ENCODE results near the gene FAF2. TPM values are rescaled to one million over a fixed set of nuclear protein-coding genes. Genes with fewer than 3 reads are reported as not detected.

Gene FAF2
- total and polyA plus RNA-seq, 10 of the 15 experiments (the other 5 are each of a cell fraction or from before 2014, with no cell fraction given), result 19.0 to 45.1 (median 35.6) TPM

DNA sequence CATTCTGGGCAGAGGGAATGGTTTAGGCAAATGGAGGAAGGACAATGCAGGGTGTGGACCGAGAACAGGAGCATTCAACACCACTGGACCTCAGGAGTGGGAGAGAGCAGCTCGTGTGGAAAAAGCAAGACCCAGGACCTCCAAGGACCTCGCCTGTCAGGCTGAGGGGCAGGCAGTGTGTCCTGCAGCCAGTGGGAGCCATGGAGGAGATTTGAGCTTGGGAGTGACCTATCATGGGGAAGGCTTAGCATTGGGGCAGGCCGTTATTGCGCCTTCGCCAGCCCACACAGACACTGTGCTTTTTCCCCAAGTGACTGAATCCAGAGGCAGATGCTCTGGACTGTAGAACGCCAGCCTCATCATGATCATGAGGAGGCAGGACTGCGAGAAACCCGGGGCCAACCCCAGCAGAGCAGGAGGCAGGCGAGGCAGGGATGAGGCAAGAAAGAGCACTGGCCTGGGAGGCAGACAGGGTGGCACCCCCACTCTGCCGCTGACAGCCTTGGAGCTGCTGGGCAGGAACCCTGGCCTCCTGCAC lies 104.2 kb downstream of the FAF2 start:
- intact Hi-C loops (cut with micrococcal nuclease; ENCODE audit: unreplicated experiment) (no loop called here), in situ Hi-C loops (cut with MboI) (no loop called here)
- TF ChIP-seq, protein P1, sequence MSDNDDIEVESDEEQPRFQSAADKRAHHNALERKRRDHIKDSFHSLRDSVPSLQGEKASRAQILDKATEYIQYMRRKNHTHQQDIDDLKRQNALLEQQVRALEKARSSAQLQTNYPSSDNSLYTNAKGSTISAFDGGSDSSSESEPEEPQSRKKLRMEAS (IDR thresholded peaks at IDR 0.05; ENCODE audit: low read depth, low read length), result no peak
- TF ChIP-seq IKZF2 (IDR thresholded peaks at IDR 0.05) (no peak), CBX3 (IDR thresholded peaks at IDR 0.05; ENCODE audit: borderline replicate concordance, low read depth) (no peak), SREBF2 (IDR thresholded peaks at IDR 0.05; ENCODE audit: low read length) (no peak), MEF2B (IDR thresholded peaks at IDR 0.05; ENCODE audit: partially characterized antibody, poor library complexity, severe bottlenecking) (no peak)
- Histone ChIP-seq H3K9ac (ENCODE audit: control insufficient read depth, insufficient read depth, low read length) (no peak overlapping the region), H3K27ac (ENCODE audit: control insufficient read depth, insufficient read depth) (no peak overlapping the region), H3K4me1 (ENCODE audit: control insufficient read depth, insufficient read depth, low read length) (0 out of 2 replicates have a peak, but pooled peaks cover 6% of the 10 kb centered on the region), H3K4me3 (no peak overlapping the region), H3K9me3 (replicated peaks; ENCODE audit: control insufficient read depth, insufficient read depth, low read length) (no peaks in the 10 kb centered on the region), H3K79me2 (ENCODE audit: control insufficient read depth, insufficient read depth, low read length) (no peaks in the 10 kb centered on the region), H2AFZ (ENCODE audit: control insufficient read depth, low read depth, low read length) (no peak overlapping the region), H3K4me2 (ENCODE audit: control insufficient read depth, insufficient read depth) (no peak overlapping the region), H4K20me1 (ENCODE audit: control insufficient read depth, insufficient read depth) (no peaks in the 10 kb centered on the region), H3K27me3 (replicated peaks in 1 of 2; ENCODE audit: control insufficient read depth in 2 of 2, insufficient read depth in 2 of 2, low read length in 1 of 2) (peaks cover 0 to 2% of the 10 kb centered on the region in 2 experiments; a peak in 2 of 4 replicates), H3K36me3 (ENCODE audit: control insufficient read depth in 2 of 2, insufficient read depth in 2 of 2, low read length in 1 of 2) (no peaks in the 10 kb centered on the region)
- no peak for FAIRE-seq
- no TSS peak for BruUV-seq (replicated peaks)
- WGBS (ENCODE audit: insufficient coverage, insufficient replicate concordance, low lambda C conversion rate, missing lambda C conversion rate), result 43% methylated on average over 11 of the region's 11 CpGs
- CTCF ChIA-PET, result no interaction called here
- DNase-seq (ENCODE audit: low read depth, low spot score), result no peak
- SMC1A ChIA-PET (ENCODE audit: uncharacterized antibody, unreplicated experiment), result no interaction called here
- ATAC-seq, result no peak
- POLR2A ChIA-PET, result interaction anchor here (0.7 kb wide), 1 partner anchor 757 kb away, joined by 5 read pairs; no protein-coding TSS in a partner anchor
- RAD21 ChIA-PET (ENCODE audit: unreplicated experiment), result no interaction called here

DNA sequence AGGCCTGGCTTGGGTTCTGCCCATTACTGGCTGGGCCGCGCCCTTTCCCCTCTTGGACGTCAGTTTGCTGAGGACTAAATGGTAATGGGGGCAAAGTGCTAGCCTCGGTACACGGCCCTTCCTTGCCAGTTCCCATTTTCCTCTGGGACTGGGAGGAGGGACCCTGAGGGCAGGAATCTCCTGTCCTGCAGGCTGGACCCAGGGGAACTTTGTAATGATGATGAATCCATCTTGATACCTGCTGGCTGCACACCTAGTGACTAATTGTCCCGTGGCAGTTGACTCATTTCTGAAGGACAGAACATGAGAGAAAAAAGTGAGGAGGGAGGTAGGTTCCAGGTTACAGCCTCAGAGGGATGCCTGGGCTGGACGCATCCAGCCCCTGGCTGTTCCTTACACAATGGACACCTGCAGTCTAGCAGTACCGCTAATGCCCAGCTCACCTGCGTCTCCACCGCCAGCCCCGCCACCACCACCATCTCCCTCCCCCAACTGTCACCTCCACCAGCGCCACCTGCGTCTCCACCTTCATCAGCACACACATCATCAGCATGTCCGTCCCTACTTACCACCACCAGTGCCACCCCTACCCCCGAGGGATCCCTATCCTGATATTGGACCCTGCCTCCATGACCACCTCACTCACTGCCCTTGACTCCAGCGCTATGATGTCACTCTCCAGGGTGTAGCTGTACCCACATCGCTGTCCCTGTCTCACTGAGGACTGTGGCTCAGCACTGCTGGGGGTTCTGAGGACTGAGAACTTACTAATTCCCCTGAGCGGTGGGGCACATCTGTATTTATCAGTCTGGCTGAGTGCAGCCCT lies 105.3 kb downstream of the FAF2 start:
- CTCF ChIA-PET, result no interaction called here
- no peak for FAIRE-seq
- Histone ChIP-seq H3K4me1 (ENCODE audit: control insufficient read depth, insufficient read depth, low read length) (0 out of 2 replicates have a peak, but pooled peaks cover 6% of the 10 kb centered on the region), H3K36me3 (ENCODE audit: control insufficient read depth in 2 of 2, insufficient read depth in 2 of 2, low read length in 1 of 2) (no peaks in the 10 kb centered on the region), H3K9me3 (replicated peaks; ENCODE audit: control insufficient read depth, insufficient read depth, low read length) (no peaks in the 10 kb centered on the region), H3K27ac (ENCODE audit: control insufficient read depth, insufficient read depth) (no peak overlapping the region), H3K4me2 (ENCODE audit: control insufficient read depth, insufficient read depth) (no peak overlapping the region), H3K27me3 (replicated peaks in 1 of 2; ENCODE audit: control insufficient read depth in 2 of 2, insufficient read depth in 2 of 2, low read length in 1 of 2) (peaks cover 0 to 2% of the 10 kb centered on the region in 2 experiments; a peak in 2 of 4 replicates), H2AFZ (ENCODE audit: control insufficient read depth, low read depth, low read length) (no peak overlapping the region), H4K20me1 (ENCODE audit: control insufficient read depth, insufficient read depth) (no peaks in the 10 kb centered on the region), H3K4me3 (no peak overlapping the region), H3K9ac (ENCODE audit: control insufficient read depth, insufficient read depth, low read length) (no peak overlapping the region), H3K79me2 (ENCODE audit: control insufficient read depth, insufficient read depth, low read length) (no peaks in the 10 kb centered on the region)
- in situ Hi-C loops (cut with MboI) (no loop called here), intact Hi-C loops (cut with micrococcal nuclease; ENCODE audit: unreplicated experiment) (no loop called here)
- no TSS peak for BruUV-seq (replicated peaks)
- no peak for DNase-seq (ENCODE audit: low read depth, low spot score)
- TF ChIP-seq RAD51 (IDR thresholded peaks at IDR 0.05), result no peak
- no peak for TF ChIP-seq NFIC (IDR thresholded peaks at IDR 0.05; ENCODE audit: low read depth, low read length)
- no peak for TF ChIP-seq GABPA (IDR thresholded peaks at IDR 0.05; ENCODE audit: low read depth)
- TF ChIP-seq SMC3 (IDR thresholded peaks at IDR 0.05; ENCODE audit: borderline replicate concordance, low read length), result no peak
- TF ChIP-seq EZH2 (IDR thresholded peaks at IDR 0.05; ENCODE audit: borderline replicate concordance, control insufficient read depth, low read depth, low read length), result no peak
- TF ChIP-seq, protein P2, sequence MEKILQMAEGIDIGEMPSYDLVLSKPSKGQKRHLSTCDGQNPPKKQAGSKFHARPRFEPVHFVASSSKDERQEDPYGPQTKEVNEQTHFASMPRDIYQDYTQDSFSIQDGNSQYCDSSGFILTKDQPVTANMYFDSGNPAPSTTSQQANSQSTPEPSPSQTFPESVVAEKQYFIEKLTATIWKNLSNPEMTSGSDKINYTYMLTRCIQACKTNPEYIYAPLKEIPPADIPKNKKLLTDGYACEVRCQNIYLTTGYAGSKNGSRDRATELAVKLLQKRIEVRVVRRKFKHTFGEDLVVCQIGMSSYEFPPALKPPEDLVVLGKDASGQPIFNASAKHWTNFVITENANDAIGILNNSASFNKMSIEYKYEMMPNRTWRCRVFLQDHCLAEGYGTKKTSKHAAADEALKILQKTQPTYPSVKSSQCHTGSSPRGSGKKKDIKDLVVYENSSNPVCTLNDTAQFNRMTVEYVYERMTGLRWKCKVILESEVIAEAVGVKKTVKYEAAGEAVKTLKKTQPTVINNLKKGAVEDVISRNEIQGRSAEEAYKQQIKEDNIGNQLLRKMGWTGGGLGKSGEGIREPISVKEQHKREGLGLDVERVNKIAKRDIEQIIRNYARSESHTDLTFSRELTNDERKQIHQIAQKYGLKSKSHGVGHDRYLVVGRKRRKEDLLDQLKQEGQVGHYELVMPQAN (conservative IDR thresholded peaks at IDR 0.05), result no peak
- TF ChIP-seq, protein P3, sequence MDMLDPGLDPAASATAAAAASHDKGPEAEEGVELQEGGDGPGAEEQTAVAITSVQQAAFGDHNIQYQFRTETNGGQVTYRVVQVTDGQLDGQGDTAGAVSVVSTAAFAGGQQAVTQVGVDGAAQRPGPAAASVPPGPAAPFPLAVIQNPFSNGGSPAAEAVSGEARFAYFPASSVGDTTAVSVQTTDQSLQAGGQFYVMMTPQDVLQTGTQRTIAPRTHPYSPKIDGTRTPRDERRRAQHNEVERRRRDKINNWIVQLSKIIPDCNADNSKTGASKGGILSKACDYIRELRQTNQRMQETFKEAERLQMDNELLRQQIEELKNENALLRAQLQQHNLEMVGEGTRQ (IDR thresholded peaks at IDR 0.05; ENCODE audit: borderline replicate concordance, low read depth, low read length), result no peak
- TF ChIP-seq ESRRA (IDR thresholded peaks at IDR 0.05; ENCODE audit: low read length), result no peak
- POLR2A ChIA-PET, result no interaction called here
- RAD21 ChIA-PET (ENCODE audit: unreplicated experiment), result no interaction called here
- ATAC-seq, result no peak
- SMC1A ChIA-PET (ENCODE audit: uncharacterized antibody, unreplicated experiment), result no interaction called here
- WGBS (ENCODE audit: insufficient coverage, insufficient replicate concordance, low lambda C conversion rate, missing lambda C conversion rate), result 59% methylated on average over 16 of the region's 18 CpGs

Data from GM12878 (cell line).